Stimulated activated CD4-positive, alpha-beta T cell treated with anti-CD3 and anti-CD28 coated beads, TNF-alpha, amount 100 ng/mL, for 48 hours (primary cell): ENCODE results near the gene KCNB1.
A peak's percentile ranks its signal among the peaks of the same experiment; 100 is the strongest.

ENCODE experiments used
- DNase-seq, 3 donors: peaks; one replicate each; pipeline ENCODE4 v3.0.0-alpha.2; 2020; ENCODE audit warnings: low read depth in 3 of 3

KCNB1 gene

GRCh38 chr20:49391404-49392245 is 90.8 kb downstream of the KCNB1 start:
- no peak for DNase-seq

- no peak for DNase-seq
Observed at GRCh38 chr20:49389854-49390253, 92.6 kb downstream of the KCNB1 start.

GRCh38 chr20:49388744-49389143 is 93.7 kb downstream of the KCNB1 start:
- no peak for DNase-seq

- no peak for DNase-seq
Observed at GRCh38 chr20:49387581-49387939, 94.9 kb downstream of the KCNB1 start.

- DNase-seq: no peak
Observed at GRCh38 chr20:49386848-49387580, 95.5 kb downstream of the KCNB1 start.

GRCh38 chr20:49385465-49385864 is 97.0 kb downstream of the KCNB1 start:
- no peak for DNase-seq

GRCh38 chr20:49384437-49385434 is 97.7 kb downstream of the KCNB1 start:
- DNase-seq: peak; percentile 48 to 75 (median 56)

GRCh38 chr20:49381558-49382493 is 100.6 kb downstream of the KCNB1 start:
- DNase-seq: no peak

- no peak for DNase-seq
Observed at GRCh38 chr20:49380337-49380780, 102.1 kb downstream of the KCNB1 start.

- no peak for DNase-seq
Observed at GRCh38 chr20:49379338-49379737, 103.1 kb downstream of the KCNB1 start.

- DNase-seq: no peak
Observed at GRCh38 chr20:49377326-49377725, 105.1 kb downstream of the KCNB1 start.

- no peak for DNase-seq
Observed at GRCh38 chr20:49375170-49375569, 107.3 kb downstream of the KCNB1 start.

- no peak for DNase-seq
Observed at GRCh38 chr20:49372095-49372734, 110.3 kb downstream of the KCNB1 start.

GRCh38 chr20:49368596-49368995 is 113.9 kb downstream of the KCNB1 start:
- DNase-seq: no peak

GRCh38 chr20:49367113-49367512 is 115.4 kb downstream of the KCNB1 start:
- no peak for DNase-seq

- DNase-seq: no peak
Observed at GRCh38 chr20:49366687-49367086, 115.8 kb downstream of the KCNB1 start.

GRCh38 chr20:49361862-49362660 is 120.4 kb downstream of the KCNB1 start:
- DNase-seq: no peak

- no peak for DNase-seq
Observed at GRCh38 chr20:49360242-49360968, 122.1 kb downstream of the KCNB1 start.

GRCh38 chr20:49356676-49357075 is 125.8 kb downstream of the KCNB1 start:
- DNase-seq: no peak
